NCI-H1105 treated with DMSO at 0.1 percent for 48 hours (cell line): Measurements from ENCODE around the gene HSPB1.
"Not testable (repeated sequence)": the region's sequence is repeated elsewhere in the genome, so short reads cannot be mapped to it uniquely, and the experiment has no call there.

Experiments
- DNase-seq: peaks from one replicate; lab custom pipeline; 2025; lab: John Stamatoyannopoulos, UW

HSPB1 gene

GRCh38 chr7:76309341-76310101 is 7.0 kb downstream of the HSPB1 start:
- DNase-seq = not testable (repeated sequence)

GRCh38 chr7:76310102-76310957 is 7.9 kb downstream of the HSPB1 start:
- peak; percentile 85 for DNase-seq

GRCh38 chr7:76311838-76312237 is 9.4 kb downstream of the HSPB1 start:
- DNase-seq = not testable (repeated sequence)

- DNase-seq = peak; percentile 82
Observed at GRCh38 chr7:76314042-76314721, 11.7 kb downstream of the HSPB1 start.

- DNase-seq = not testable (repeated sequence)
Observed at GRCh38 chr7:76314740-76315139, 12.3 kb downstream of the HSPB1 start.

GRCh38 chr7:76315364-76315763 is 12.9 kb downstream of the HSPB1 start:
- no peak for DNase-seq

- no peak for DNase-seq
Observed at GRCh38 chr7:76316984-76317781, 14.7 kb downstream of the HSPB1 start.

GRCh38 chr7:76317782-76318487 is 15.5 kb downstream of the HSPB1 start:
- DNase-seq = peak; percentile 97

GRCh38 chr7:76318488-76319353 is 16.2 kb downstream of the HSPB1 start:
- peak; percentile 49 for DNase-seq

GRCh38 chr7:76325092-76325491 is 22.6 kb downstream of the HSPB1 start:
- no peak for DNase-seq

GRCh38 chr7:76325811-76326210 is 23.3 kb downstream of the HSPB1 start:
- DNase-seq = no peak

- DNase-seq = no peak
Observed at GRCh38 chr7:76326646-76327233, 24.3 kb downstream of the HSPB1 start.

- DNase-seq = no peak
Observed at GRCh38 chr7:76327610-76328009, 25.1 kb downstream of the HSPB1 start.

GRCh38 chr7:76328389-76328788 is 25.9 kb downstream of the HSPB1 start:
- no peak for DNase-seq

- DNase-seq = no peak
Observed at GRCh38 chr7:76329479-76329878, 27.0 kb downstream of the HSPB1 start.

GRCh38 chr7:76330261-76330660 is 27.8 kb downstream of the HSPB1 start:
- no peak for DNase-seq

GRCh38 chr7:76330673-76331072 is 28.2 kb downstream of the HSPB1 start:
- no peak for DNase-seq

- no peak for DNase-seq
Observed at GRCh38 chr7:76332078-76332477, 29.6 kb downstream of the HSPB1 start.

GRCh38 chr7:76333511-76334101 is 31.1 kb downstream of the HSPB1 start:
- no peak for DNase-seq
